NCI-H187 (cell line): Measurements from ENCODE around the gene ALOX12B.
A peak's percentile ranks its signal among the peaks of the same experiment; 100 is the strongest.
"Not testable (repeated sequence)": the region's sequence is repeated elsewhere in the genome, so short reads cannot be mapped to it uniquely, and the experiment has no call there.

Experiments used
- DNase-seq, 2 experiments: peaks; one replicate each; lab custom pipeline; 2025; lab: John Stamatoyannopoulos, UW

The ALOX12B gene

GRCh38 chr17:8082292-8082691 lies 5.2 kb downstream of the ALOX12B start:
- no peak for DNase-seq

- DNase-seq, result no peak
These were observed 5.6 kb downstream of the ALOX12B start for GRCh38 chr17:8081876-8082275.

GRCh38 chr17:8080799-8081219 lies 6.7 kb downstream of the ALOX12B start:
- DNase-seq, result no peak

GRCh38 chr17:8080208-8080798 lies 7.2 kb downstream of the ALOX12B start:
- DNase-seq, result no peak

GRCh38 chr17:8079291-8080207 lies 8.0 kb downstream of the ALOX12B start:
- peak in 1 of 2 experiments; percentile 18 for DNase-seq

GRCh38 chr17:8077939-8078338 lies 9.6 kb downstream of the ALOX12B start:
- not testable (repeated sequence) for DNase-seq

- no peak for DNase-seq
These were observed 10.8 kb downstream of the ALOX12B start for GRCh38 chr17:8076502-8077266.

- no peak for DNase-seq
These were observed 11.8 kb downstream of the ALOX12B start for GRCh38 chr17:8075574-8076342.

GRCh38 chr17:8075081-8075480 lies 12.4 kb downstream of the ALOX12B start:
- DNase-seq, result no peak

GRCh38 chr17:8074554-8074953 lies 13.0 kb downstream of the ALOX12B start:
- no peak for DNase-seq

- DNase-seq, result no peak
These were observed 13.7 kb downstream of the ALOX12B start for GRCh38 chr17:8073627-8074484.

- DNase-seq, result no peak
These were observed 14.6 kb downstream of the ALOX12B start for GRCh38 chr17:8072729-8073461.

- DNase-seq, result no peak
These were observed 15.2 kb downstream of the ALOX12B start for GRCh38 chr17:8072341-8072728.

- DNase-seq, result no peak
These were observed 16.0 kb downstream of the ALOX12B start for GRCh38 chr17:8071496-8071895.

GRCh38 chr17:8069587-8069860 lies 18.0 kb downstream of the ALOX12B start:
- no peak for DNase-seq

GRCh38 chr17:8068736-8069586 lies 18.6 kb downstream of the ALOX12B start:
- no peak for DNase-seq

GRCh38 chr17:8067806-8068205 lies 19.7 kb downstream of the ALOX12B start:
- DNase-seq, result no peak

GRCh38 chr17:8066841-8067775 lies 20.4 kb downstream of the ALOX12B start:
- DNase-seq, result no peak
